Heart left ventricle (tissue), 13 donors: ENCODE data around the gene PRDM15.

Source experiments
- POLR2A ChIP-seq, 2 donors: fragments of 450-650 bp; IDR thresholded peaks; one replicate each; pipeline ENCODE4 v1.6.1; 2017; ENCODE audit warnings: antibody characterized with exemption in 2 of 2, mild to moderate bottlenecking in 2 of 2, moderate library complexity in 2 of 2
- TF ChIP-seq, protein P1 (sequence below), 12 donors: fragments of 200-600 bp; sonication (generic) in 4 of 12; IDR thresholded peaks; one replicate each; pipeline versions ENCODE4 v1.5.0 to v1.8.0; 2018 to 2022; ENCODE audit warnings: antibody characterized with exemption in 12 of 12, mild to moderate bottlenecking in 5 of 12
- donor health status: ischemic (EF 13 %, LVEDD 7.1; RV severe dilation, severe dysfunction).
- donor health status: DM: no; HTN: yes; CAD: no.
- donor health status: DM: no; HTN: no; CAD: no.
- donor health status: ischemic (EF 25% LVEDD 6.9; RV normal size, moderate dysfunction).
- donor health status: ischemic (EF 25% LVEDD 5.7; RV mildly dilated, moderate dysfunction).
- donor health status: ischemic (EF 35%, LVEDD 5.7; RV mildly dilated, moderate dysfunction).
- donor health status: nonischemic (EF 11% LVEDD 7.7; RV severe dilation, severe dysfunction).
- donor health status: DM: yes; HTN: yes; CAD: no.
- donor health status: PGD.
- donor health status: ischemic (EF 29% LVEDD 5.4; RV normal size, mild dysfunction).
- donor health status: nonischemic (EF 23%, LVEDD 6.1; RV moderate dilation, normal function).

DNA sequence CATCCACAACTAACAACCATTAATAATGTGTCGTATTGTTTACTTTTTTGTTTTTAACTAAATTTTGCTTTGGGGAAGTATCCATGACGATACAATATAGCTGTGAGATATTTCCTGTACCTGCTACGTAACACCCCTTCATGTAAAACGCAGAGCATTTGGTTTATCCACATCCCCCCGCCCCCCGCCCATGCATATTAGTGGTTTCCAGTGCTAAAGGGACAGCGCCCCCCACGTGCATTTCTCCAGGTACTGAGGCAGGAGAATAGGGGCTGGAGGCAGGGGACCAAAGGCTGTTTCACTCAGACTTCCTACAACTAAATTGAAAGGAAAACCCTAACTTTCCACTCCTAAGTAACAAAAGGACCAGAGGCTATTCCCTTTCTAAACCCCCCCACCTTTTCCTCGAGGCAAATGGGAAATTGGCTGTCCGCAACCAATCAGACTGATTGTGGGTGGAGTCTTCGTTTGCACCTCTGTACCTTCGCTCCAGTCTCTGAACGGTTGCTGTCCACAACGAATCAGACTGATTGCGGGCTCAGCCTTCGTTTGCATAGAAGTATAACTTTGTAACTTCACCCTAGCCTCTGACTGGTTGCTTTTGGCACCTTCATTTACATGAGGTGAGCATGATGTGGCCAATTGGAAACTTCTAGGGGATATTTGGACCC is 100.1 kb downstream of the PRDM15 start:
- TF ChIP-seq, protein P1, sequence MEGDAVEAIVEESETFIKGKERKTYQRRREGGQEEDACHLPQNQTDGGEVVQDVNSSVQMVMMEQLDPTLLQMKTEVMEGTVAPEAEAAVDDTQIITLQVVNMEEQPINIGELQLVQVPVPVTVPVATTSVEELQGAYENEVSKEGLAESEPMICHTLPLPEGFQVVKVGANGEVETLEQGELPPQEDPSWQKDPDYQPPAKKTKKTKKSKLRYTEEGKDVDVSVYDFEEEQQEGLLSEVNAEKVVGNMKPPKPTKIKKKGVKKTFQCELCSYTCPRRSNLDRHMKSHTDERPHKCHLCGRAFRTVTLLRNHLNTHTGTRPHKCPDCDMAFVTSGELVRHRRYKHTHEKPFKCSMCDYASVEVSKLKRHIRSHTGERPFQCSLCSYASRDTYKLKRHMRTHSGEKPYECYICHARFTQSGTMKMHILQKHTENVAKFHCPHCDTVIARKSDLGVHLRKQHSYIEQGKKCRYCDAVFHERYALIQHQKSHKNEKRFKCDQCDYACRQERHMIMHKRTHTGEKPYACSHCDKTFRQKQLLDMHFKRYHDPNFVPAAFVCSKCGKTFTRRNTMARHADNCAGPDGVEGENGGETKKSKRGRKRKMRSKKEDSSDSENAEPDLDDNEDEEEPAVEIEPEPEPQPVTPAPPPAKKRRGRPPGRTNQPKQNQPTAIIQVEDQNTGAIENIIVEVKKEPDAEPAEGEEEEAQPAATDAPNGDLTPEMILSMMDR (IDR thresholded peaks at IDR 0.05), result no peak
- TF ChIP-seq POLR2A (IDR thresholded peaks at IDR 0.05), result no peak
